Brain pericyte (primary cell): ENCODE data around the gene CDK18.
"Not testable (repeated sequence)": the region's sequence is repeated elsewhere in the genome, so short reads cannot be mapped to it uniquely, and the experiment has no call there.

Experiments
- DNase-seq: peaks from one replicate; pipeline ENCODE4 v3.0.0-alpha.2; 2012; ENCODE audit warnings: low read depth, low spot score

The CDK18 gene

GRCh38 chr1:205504311-205505075 lies at the start of gene CDK18:
TSS of gene CDK18 (plus strand) at chr1:205504669. CDS start at chr1:205523168, 18,499 bp downstream.
- DNase-seq, result no peak

- DNase-seq, result no peak
Measured at GRCh38 chr1:205454903-205455335, 49.5 kb upstream of the CDK18 start.

- DNase-seq, result no peak
Measured at GRCh38 chr1:205455581-205456382, 48.7 kb upstream of the CDK18 start, which contains the start of gene BLACAT1. TSS of gene BLACAT1 (minus strand) at chr1:205456045.

DNA sequence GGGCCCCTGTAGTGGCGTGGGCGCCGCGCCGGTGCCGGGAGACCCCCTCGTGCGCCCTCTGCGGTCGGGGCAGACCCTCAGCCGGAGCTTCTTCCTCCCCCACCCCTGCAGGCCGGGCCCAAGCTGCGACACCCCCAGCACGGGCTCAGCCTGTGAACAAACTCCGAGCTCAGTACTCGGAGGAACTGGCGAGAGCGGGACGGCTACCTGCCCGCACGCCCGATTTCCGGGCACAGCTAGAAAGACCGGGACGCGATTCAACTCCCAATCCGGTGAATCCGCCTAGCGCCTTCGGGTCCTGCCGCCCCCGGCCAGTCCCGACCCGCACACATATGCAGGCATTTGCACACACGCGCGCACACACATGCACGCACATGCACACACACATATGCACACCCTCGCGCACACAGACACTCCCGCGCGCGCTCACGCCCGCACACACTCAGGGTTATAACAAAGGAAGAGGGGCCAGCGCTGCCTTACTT lies 48.0 kb upstream of the CDK18 start:
- no peak for DNase-seq

DNA sequence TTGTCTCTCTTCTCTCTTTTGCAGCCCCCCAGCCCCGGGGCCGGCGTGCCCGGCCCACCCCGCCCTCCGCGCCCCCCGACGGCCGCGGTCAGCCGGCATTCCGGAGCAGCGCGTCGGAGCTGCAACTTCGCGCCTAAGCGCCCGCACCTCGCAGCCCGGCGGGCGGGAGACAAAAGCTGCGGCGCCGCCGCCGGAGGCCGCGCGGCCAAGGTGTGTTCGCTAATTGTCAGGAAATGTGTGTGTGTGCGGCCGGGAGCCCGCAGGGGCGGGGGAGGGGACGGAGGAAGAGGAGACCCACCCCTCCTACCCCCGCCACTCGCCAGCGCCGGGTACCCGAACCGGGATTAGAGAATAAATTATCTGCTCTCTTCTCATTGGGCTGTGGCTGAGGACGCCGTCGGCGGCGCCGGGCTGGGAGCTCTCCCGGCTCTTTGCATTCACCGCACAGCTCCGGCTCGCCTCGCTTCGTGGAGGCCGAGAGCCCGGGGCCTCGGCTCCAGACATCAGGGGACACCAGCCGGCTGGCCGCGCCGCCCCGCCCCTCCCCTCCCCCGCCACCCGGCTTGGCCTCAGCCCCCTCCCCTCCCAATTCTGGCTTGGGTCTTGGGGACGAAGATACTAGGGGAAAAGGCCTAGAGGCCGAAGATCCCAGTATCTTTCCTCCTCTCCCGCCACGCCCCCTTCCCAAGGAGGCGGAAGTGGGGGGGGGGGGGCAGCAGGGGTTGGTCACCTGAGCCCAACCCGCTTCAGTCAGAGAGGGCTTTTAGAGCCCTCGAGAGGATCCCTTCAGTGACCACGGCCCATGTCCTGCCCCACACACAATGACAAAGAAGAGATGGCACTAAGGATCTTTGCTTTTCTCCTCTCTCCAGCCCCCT lies 47.4 kb upstream of the CDK18 start:
- DNase-seq, result no peak

- DNase-seq, result no peak
Measured at GRCh38 chr1:205458777-205459566, 45.5 kb upstream of the CDK18 start.

DNA sequence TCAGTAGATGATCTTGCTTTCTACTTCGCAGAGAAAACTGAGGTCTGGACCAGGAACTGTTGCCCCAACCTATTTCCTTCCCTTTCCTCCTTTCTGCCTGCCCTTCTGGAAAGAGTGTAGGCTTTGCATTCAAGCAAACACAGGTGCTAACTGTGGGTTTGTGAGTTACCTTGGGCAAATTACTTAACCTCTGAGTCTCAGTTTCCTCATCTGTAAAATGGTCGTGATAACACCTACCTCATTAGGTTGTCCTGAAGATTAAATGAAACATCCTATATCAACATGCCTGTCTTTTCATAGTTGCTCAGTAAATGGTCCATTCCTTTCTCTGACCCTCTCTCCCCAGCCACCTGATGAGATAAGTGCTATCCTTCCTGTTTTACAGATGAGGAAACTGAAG lies 39.1 kb upstream of the CDK18 start:
- DNase-seq, result no peak

DNA sequence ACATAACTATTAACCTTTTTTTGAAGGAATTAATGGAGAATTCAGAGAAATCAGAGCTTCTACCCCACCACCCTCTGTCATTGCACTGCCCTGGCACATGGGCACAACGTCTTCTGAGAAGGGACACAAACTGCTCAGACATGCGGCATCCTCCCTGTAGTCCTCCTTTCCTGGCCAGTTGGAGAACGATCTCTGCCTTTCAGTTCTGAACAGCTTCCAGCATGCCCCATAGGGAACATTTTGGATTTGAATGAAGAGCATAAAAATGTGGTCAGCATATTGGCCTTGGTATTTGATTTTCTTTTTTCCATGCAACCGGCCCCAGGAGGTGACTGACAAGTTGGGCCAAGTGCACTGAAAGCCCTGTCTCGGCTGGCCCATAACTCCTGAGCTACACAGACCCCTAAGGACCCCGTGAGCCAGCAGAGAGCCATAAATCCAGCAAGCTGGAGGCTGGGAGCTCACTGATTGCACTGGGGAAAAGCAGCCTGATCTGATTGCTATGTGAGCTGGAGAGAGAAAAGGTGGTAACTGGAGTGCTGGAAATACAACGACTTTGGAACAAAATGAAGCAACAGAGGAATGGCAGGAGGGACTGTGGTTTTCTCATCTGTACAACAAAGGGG lies 37.8 kb upstream of the CDK18 start:
- no peak for DNase-seq

DNA sequence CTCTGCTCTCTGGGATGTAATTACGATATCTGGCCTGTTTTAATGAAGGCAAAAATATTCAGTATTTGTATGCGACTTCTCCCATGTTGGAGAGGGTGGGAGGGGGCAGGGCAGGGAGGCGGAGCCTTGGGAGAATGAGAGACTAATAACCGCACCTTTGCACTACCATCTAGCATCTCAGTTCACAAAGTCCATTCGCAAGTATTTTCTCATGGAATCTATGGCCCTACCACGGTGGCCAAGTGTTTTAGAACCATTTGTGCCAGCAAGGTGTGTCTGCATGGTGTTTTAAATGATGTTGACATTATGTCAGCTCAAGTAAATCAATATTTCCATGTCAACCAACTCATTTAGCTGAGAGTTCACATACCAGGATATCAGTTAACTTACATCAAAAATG lies 34.3 kb upstream of the CDK18 start:
- DNase-seq, result no peak

DNA sequence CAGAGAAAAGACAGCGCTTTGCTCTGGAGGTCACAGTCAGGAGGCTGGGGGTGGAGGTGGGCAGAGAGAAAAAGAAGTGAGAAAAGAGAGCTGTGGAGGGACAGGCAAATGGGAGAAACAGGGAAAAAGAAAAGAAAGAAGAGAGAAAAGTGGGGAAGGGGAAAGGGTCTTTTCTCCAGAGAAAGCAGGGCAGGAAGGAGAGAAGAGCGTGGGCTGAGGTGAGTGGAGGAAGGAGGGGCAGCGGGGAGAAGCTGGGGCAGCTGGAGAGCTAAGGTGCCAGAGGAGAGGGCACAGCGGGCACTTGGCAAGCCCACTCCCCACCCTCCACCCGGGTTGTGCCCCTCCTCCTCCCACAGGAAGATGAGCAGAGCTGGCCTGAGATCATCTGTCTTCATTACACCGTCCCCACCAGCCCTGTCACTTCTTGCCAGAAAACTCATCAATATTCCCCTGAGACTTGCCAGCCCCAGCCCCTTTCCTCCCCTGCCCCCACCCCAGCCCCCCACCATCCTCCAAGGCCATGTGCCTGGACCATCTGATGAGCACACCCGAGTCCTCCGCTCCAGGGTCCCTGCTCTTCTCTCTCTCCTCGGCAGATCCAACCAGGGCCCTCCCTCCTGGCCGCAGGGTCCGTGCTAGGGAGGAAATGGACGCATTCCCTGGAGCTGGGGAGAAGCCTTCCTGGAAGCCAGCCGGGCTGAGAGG lies 31.6 kb upstream of the CDK18 start:
- DNase-seq, result no peak

GRCh38 chr1:205473475-205473874 lies 31.0 kb upstream of the CDK18 start:
- DNase-seq, result no peak

DNA sequence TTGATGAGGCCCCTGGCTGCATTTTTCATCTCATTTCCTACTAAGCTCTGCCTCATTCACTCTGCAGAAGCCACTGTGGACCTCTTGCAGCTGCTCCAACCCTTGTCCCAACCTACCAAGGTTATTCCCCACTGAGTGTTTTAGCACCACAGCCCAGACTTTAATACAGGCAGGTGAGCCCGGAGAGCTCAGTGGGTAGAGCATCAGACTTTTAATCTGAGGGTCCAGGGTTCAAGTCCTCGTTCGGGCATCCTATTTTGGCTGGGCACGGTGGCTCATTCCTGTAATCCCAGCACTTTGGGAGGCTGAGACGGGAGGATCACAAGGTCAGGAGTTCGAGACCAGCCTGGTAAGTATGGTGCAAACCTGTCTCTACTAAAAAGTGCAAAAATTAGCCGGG lies 30.5 kb upstream of the CDK18 start:
- DNase-seq, result no peak

DNA sequence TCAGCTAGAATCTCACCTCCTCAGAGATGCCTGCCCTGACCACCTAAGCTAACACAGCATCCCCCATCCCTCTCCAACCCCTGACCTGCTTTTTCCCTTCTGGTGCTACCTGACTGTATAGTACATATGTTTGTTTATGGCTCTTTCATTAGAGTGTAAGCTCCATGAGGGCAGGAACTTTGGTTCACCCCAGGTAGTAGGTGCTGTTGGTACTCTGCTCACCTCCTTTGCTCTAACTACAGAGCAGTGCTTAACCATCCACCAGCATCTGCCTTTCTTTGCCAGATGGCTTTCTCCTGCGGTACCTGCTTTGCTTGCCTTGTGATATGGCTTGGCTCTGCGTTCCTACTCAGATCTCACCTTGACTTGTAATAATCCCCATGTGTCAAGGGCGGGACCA lies 29.9 kb upstream of the CDK18 start:
- no peak for DNase-seq

GRCh38 chr1:205475855-205476254 lies 28.6 kb upstream of the CDK18 start:
- no peak for DNase-seq

- no peak for DNase-seq
Measured at GRCh38 chr1:205476648-205477047, 27.8 kb upstream of the CDK18 start.

DNA sequence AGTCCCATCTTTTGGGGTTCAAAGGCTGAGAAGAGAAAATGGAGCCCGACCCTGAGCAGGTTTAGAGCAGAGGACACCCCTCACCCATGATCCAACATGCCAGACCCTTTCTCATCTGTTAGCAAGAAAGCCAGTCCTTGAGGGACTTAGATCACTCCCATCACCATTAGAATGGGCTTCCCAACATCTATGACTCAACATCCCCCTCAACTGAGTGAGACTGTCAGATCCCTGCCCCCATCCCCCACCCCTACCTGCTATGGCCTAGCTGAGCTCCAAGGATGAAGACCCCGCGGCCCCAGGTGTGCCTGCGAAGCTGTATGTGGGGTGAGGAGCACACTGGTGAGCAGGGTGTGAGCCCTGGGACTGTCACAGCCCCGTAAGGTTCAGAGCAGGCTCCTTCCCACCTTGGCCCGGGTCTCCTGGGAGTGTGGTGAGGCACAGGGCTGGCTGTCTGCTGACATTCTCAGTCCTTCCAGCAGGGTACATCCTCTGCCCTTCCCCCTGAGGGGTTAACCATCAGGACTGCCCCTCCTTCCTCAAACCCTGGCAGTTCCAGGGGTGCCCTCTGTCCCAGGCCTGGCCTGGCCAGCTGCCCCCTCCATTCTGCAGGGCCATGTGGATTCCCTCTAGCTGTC lies 27.2 kb upstream of the CDK18 start:
- DNase-seq, result no peak

DNA sequence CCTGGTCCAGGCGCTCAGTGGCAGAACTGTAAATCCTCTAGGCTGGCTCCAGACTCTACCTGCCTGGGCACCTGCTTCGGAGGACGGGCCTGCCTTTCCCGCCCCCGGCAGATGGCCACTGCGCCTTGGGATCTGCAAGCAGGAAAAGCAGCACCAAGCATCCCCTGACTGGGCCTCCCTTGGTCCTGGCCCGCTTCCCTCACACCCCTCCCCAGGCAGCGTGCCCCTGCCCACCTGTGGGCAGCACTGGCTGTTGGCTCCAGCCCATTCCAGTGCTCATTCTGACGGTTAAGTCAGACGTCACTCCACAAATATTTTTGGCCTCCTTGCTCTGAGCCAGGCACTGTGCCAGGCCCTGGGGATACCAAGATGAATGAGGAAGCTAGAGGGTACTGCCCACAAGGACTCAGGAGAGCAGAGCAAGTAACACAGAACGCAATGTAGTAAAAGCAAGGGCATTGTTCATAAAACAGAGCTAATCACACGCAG lies 26.7 kb upstream of the CDK18 start:
- DNase-seq, result no peak

DNA sequence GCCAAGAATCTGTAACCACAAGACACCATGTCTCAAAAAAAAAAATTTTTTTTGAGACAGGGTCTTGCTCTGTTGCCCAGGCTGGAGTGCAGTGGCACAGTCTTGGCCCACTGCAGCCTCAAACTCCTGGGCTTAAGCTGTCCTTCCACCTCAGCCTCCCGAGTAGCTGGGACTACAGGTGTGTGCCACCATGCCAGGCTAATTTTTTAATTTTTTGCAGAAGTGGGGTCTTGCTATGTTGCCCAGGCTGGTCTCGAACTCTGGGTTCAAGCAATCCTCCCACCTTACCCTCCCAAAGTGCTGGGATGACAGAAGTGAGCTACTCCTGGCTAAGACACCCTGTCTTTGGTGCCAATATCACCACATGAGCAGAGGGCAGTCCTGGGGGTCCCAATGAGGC lies 25.5 kb upstream of the CDK18 start:
- not testable (repeated sequence) for DNase-seq

GRCh38 chr1:205480349-205480985 lies 24.0 kb upstream of the CDK18 start:
- no peak for DNase-seq
